H9 (cell line): Measurements from ENCODE around the gene TNIK. TPM values are rescaled to one million over a fixed set of nuclear protein-coding genes. Genes with fewer than 3 reads are reported as not detected.

ENCODE experiments used
- DNase-seq: peaks from one replicate; pipeline ENCODE4 v3.0.0-alpha.2; 2017
- H2AFZ ChIP-seq: one replicate; pipeline ENCODE4 v1.6.1; 2013; ENCODE audit warnings: mild to moderate bottlenecking, low read length, control low read depth, moderate library complexity
- H2AK5ac ChIP-seq: 2 replicates; pipeline ENCODE4 v1.6.1; 2013; ENCODE audit warnings: low read length, control low read depth, mixed read lengths; ENCODE audit not compliant: insufficient read length
- H2BK120ac ChIP-seq: one replicate; pipeline ENCODE4 v1.6.1; 2013; ENCODE audit warnings: low read depth, mild to moderate bottlenecking, low read length, control low read depth, inconsistent platforms; ENCODE audit not compliant: poor library complexity, severe bottlenecking
- H2BK12ac ChIP-seq: 2 replicates; pipeline ENCODE4 v1.6.1; 2013; ENCODE audit warnings: low read length, control low read depth, mixed read lengths, low read depth; ENCODE audit not compliant: insufficient read length
- H2BK15ac ChIP-seq: 2 replicates; pipeline ENCODE4 v1.6.1; 2013; ENCODE audit warnings: low read depth, low read length, control low read depth
- H2BK20ac ChIP-seq: one replicate; pipeline ENCODE4 v1.6.1; 2013; ENCODE audit warnings: low read depth, mild to moderate bottlenecking, low read length, control low read depth, inconsistent platforms; ENCODE audit not compliant: poor library complexity, severe bottlenecking
- H2BK5ac ChIP-seq: 2 replicates; pipeline ENCODE4 v1.6.1; 2013; ENCODE audit warnings: low read length, control low read depth, mixed read lengths; ENCODE audit not compliant: insufficient read length
- H3K14ac ChIP-seq: 2 replicates; pipeline ENCODE4 v1.6.1; 2013; ENCODE audit warnings: low read length, control low read depth; ENCODE audit not compliant: insufficient read depth
- H3K18ac ChIP-seq: 2 replicates; pipeline ENCODE4 v1.6.1; 2013; ENCODE audit warnings: low read depth, mild to moderate bottlenecking, mixed read lengths, low read length, control low read depth; ENCODE audit not compliant: insufficient read length
- H3K23ac ChIP-seq: 2 replicates; pipeline ENCODE4 v1.6.1; 2013; ENCODE audit warnings: low read length, control low read depth, mixed read lengths, low read depth; ENCODE audit not compliant: insufficient read length
- H3K23me2 ChIP-seq: 2 replicates; pipeline ENCODE4 v1.6.1; 2013; ENCODE audit warnings: low read depth, mild to moderate bottlenecking, mixed read lengths, low read length, control low read depth; ENCODE audit not compliant: insufficient read length, poor library complexity, severe bottlenecking
- H3K27ac ChIP-seq: 2 replicates; pipeline ENCODE4 v1.5.1; 2013; ENCODE audit warnings: low read length, control low read depth, mixed read lengths, low read depth; ENCODE audit not compliant: insufficient read length
- H3K27me3 ChIP-seq: 2 replicates; pipeline ENCODE4 v1.6.1; 2013; ENCODE audit warnings: low read length, control low read depth, inconsistent platforms; ENCODE audit not compliant: insufficient read depth
- H3K4ac ChIP-seq: 2 replicates; pipeline ENCODE4 v1.6.1; 2013; ENCODE audit warnings: low read depth, mild to moderate bottlenecking, control low read depth, inconsistent platforms, low read length, moderate library complexity
- H3K4me1 ChIP-seq: 2 replicates; pipeline ENCODE4 v1.6.1; 2013; ENCODE audit warnings: low read length, control low read depth, inconsistent platforms; ENCODE audit not compliant: insufficient read depth
- H3K4me2 ChIP-seq: 2 replicates; pipeline ENCODE4 v1.6.1; 2013; ENCODE audit warnings: low read length, control low read depth, mixed read lengths; ENCODE audit not compliant: insufficient read length, insufficient read depth
- H3K56ac ChIP-seq: 2 replicates; pipeline ENCODE4 v1.6.1; 2013; ENCODE audit warnings: low read depth, mild to moderate bottlenecking, mixed read lengths, low read length, control low read depth; ENCODE audit not compliant: insufficient read length
- H3K79me1 ChIP-seq: 2 replicates; pipeline ENCODE4 v1.6.1; 2013; ENCODE audit warnings: low read depth, mild to moderate bottlenecking, moderate library complexity, low read length, control low read depth, inconsistent platforms; ENCODE audit not compliant: insufficient read depth, poor library complexity, severe bottlenecking
- H3K79me2 ChIP-seq: 2 replicates; pipeline ENCODE4 v1.6.1; 2013; ENCODE audit warnings: low read length, control low read depth, inconsistent platforms; ENCODE audit not compliant: insufficient read depth
- H3K9ac ChIP-seq: 2 replicates; pipeline ENCODE4 v1.6.1; 2013; ENCODE audit warnings: low read length, control low read depth, mixed read lengths; ENCODE audit not compliant: insufficient read length; ENCODE audit errors: extremely low read depth
- H3K9me3 ChIP-seq: one replicate; pipeline ENCODE4 v1.6.1; 2013; ENCODE audit warnings: low read depth, low read length, inconsistent platforms; ENCODE audit not compliant: control insufficient read depth
- H3T11ph ChIP-seq: one replicate; pipeline ENCODE4 v1.6.1; 2013; ENCODE audit warnings: mild to moderate bottlenecking, low read length, control low read depth, inconsistent platforms
- H4K20me1 ChIP-seq: one replicate; pipeline ENCODE4 v1.6.1; 2013; ENCODE audit not compliant: control insufficient read depth, insufficient read length, insufficient read depth
- H4K5ac ChIP-seq: 2 replicates; pipeline ENCODE4 v1.6.1; 2013; ENCODE audit warnings: low read depth, mild to moderate bottlenecking, mixed read lengths, low read length, control low read depth; ENCODE audit not compliant: insufficient read length
- H4K8ac ChIP-seq: replicated peaks from 2 replicates; pipeline ENCODE4 v1.6.1; 2013; ENCODE audit warnings: low read length, control low read depth, mixed read lengths, low read depth; ENCODE audit not compliant: insufficient read length
- H4K91ac ChIP-seq: 2 replicates; pipeline ENCODE4 v1.6.1; 2013; ENCODE audit warnings: low read depth, mild to moderate bottlenecking, moderate library complexity, mixed read lengths, low read length, control low read depth; ENCODE audit not compliant: insufficient read length
- H3K27ac Mint-ChIP-seq, 3 experiments: 2 replicates in 2 of 3; 3 replicates in 1 of 3; pipeline ENCODE4 v1.8.0; 2020 to 2021; ENCODE audit warnings: mixed read lengths in 3 of 3, mild to moderate bottlenecking in 1 of 3, moderate library complexity in 1 of 3
- H3K27me3 Mint-ChIP-seq: 2 replicates; pipeline ENCODE4 v1.8.0; 2021; ENCODE audit warnings: low read depth, mild to moderate bottlenecking, moderate library complexity, mixed read lengths
- H3K36me3 Mint-ChIP-seq, 3 experiments: 2 replicates in 2 of 3; 3 replicates in 1 of 3; pipeline ENCODE4 v1.8.0; 2020 to 2021; ENCODE audit warnings: low read depth in 3 of 3, mixed read lengths in 3 of 3; ENCODE audit not compliant: insufficient read depth in 1 of 3
- H3K4me1 Mint-ChIP-seq, 2 experiments: 2 replicates each; pipeline ENCODE4 v1.8.0; 2020; ENCODE audit warnings: mixed read lengths in 2 of 2
- H3K4me3 Mint-ChIP-seq, 2 experiments: 2 replicates in 1 of 2; 3 replicates in 1 of 2; pipeline ENCODE4 v1.8.0; 2020 to 2021; ENCODE audit warnings: mild to moderate bottlenecking in 2 of 2, mixed read lengths in 2 of 2, moderate library complexity in 1 of 2
- H3K9me3 Mint-ChIP-seq, 2 experiments: 2 replicates in 1 of 2; 3 replicates in 1 of 2; pipeline ENCODE4 v1.8.0; 2020; ENCODE audit warnings: mild to moderate bottlenecking in 2 of 2, mixed read lengths in 2 of 2, moderate library complexity in 1 of 2
- WGBS: extraction: QIAGEN DNeasy Blood & Tissue Kit; methylation state at CpG from one replicate; pipeline ENCODE4 v1.1.7; 2013; ENCODE audit warnings: missing lambda C conversion rate, low lambda C conversion rate, mixed read lengths; ENCODE audit not compliant: insufficient read length; ENCODE audit errors: extremely low coverage; 5-methylcytosine and 5-hydroxymethylcytosine counted together
- total RNA-seq: library from RNA; stranded (reverse); gene quantifications from 2 replicates; pipeline ENCODE4 v1.2.1, GENCODE V29; 2021
- TF ChIP-seq, protein P1 (sequence below): fragments of 200-600 bp; sonication (generic); conservative IDR thresholded peaks from 3 replicates; pipeline ENCODE4 v1.8.0; 2021; ENCODE audit warnings: antibody characterized with exemption, mild to moderate bottlenecking

TNIK gene
- total RNA-seq, 1 experiment from 2014 or later: 15.9 TPM

DNA sequence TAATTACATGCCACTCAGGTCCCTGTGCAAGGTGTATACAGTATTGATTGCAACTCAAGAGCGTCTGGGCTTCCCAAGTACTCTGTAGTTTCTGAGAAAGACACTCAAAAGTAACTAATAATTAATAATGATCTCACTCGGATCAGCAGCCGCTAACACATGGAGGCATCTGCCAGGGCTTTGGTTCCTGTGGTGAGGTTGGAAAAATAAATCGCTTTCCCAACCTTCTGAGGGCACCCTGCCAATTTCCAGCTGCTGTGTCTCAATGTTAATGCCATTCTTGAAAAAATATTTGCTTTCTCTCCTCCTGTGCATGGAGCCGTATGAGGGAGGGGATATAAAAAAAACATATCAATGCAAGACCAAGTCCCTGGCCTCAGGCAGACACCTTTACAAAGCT, 317.2 kb downstream of the TNIK start:
- Histone ChIP-seq H3K9ac (no peak overlapping the region), H3K56ac (no peak overlapping the region), H2BK15ac (no peak overlapping the region), H4K8ac (no peak overlapping the region), H4K5ac (no peak overlapping the region), H3T11ph (no peak overlapping the region), H3K27me3 (no peaks in the 10 kb centered on the region), H3K23me2 (no peaks in the 10 kb centered on the region), H4K91ac (no peak overlapping the region), H2AFZ (no peak overlapping the region), H3K79me2 (no peaks in the 10 kb centered on the region), H3K27ac (no peak overlapping the region), H2BK12ac (no peak overlapping the region), H3K4me2 (no peak overlapping the region), H3K18ac (no peak overlapping the region), H2BK5ac (no peak overlapping the region), H3K14ac (no peak overlapping the region), H3K23ac (no peak overlapping the region), H3K4ac (no peak overlapping the region), H2BK120ac (no peak overlapping the region), H2AK5ac (no peak overlapping the region), H3K79me1 (no peaks in the 10 kb centered on the region), H4K20me1 (no peaks in the 10 kb centered on the region), H3K9me3 (no peaks in the 10 kb centered on the region), H3K4me1 (no peaks in the 10 kb centered on the region), H2BK20ac (no peak overlapping the region)
- WGBS: no CpG with 5 or more reads among the region's 5 CpGs
- Mint-ChIP-seq H3K4me3 (no peak overlapping the region), H3K9me3 (no peaks in the 10 kb centered on the region), H3K36me3 (peaks cover 0 to 4% (median 0%) of the 10 kb centered on the region in 3 experiments; a peak in 1 of 7 replicates), H3K27me3 (no peaks in the 10 kb centered on the region), H3K4me1 (peaks cover 0 to 9% of the 10 kb centered on the region in 2 experiments; a peak in 2 of 4 replicates), H3K27ac (no peak overlapping the region)
- TF ChIP-seq, protein P1, sequence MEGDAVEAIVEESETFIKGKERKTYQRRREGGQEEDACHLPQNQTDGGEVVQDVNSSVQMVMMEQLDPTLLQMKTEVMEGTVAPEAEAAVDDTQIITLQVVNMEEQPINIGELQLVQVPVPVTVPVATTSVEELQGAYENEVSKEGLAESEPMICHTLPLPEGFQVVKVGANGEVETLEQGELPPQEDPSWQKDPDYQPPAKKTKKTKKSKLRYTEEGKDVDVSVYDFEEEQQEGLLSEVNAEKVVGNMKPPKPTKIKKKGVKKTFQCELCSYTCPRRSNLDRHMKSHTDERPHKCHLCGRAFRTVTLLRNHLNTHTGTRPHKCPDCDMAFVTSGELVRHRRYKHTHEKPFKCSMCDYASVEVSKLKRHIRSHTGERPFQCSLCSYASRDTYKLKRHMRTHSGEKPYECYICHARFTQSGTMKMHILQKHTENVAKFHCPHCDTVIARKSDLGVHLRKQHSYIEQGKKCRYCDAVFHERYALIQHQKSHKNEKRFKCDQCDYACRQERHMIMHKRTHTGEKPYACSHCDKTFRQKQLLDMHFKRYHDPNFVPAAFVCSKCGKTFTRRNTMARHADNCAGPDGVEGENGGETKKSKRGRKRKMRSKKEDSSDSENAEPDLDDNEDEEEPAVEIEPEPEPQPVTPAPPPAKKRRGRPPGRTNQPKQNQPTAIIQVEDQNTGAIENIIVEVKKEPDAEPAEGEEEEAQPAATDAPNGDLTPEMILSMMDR: no peak
- no peak for DNase-seq
